Lung (tissue), 12 donors: ENCODE measurements around the gene TTC29. TPM values are rescaled to one million over a fixed set of nuclear protein-coding genes. Genes with fewer than 3 reads are reported as not detected.
"Not testable (repeated sequence)": the region's sequence is repeated elsewhere in the genome, so short reads cannot be mapped to it uniquely, and the experiment has no call there.

Experiments used
- ATAC-seq: fragments of 200-7000 bp; cut with Tn5 transposase; one replicate; pipeline ENCODE4 v1.9.1; 2020; ENCODE audit warnings: moderate number of reproducible peaks; ENCODE audit not compliant: insufficient read depth, low FRiP score
- DNase-seq, 3 donors: peaks; one replicate each; pipeline ENCODE4 v3.0.0-alpha.2; 2013 to 2017
- H3K27ac ChIP-seq, 2 donors: one replicate each; pipeline ENCODE4 v1.5.1; 2013; ENCODE audit warnings: mild to moderate bottlenecking in 2 of 2, moderate library complexity in 2 of 2, control low read depth in 1 of 2, inconsistent platforms in 1 of 2, low read depth in 1 of 2, low read length in 1 of 2
- H3K27me3 ChIP-seq, 3 donors: one replicate each; pipeline ENCODE4 v1.5.1; 2013; ENCODE audit warnings: low read length in 2 of 3; ENCODE audit not compliant: control insufficient read depth in 3 of 3, insufficient read depth in 3 of 3
- H3K36me3 ChIP-seq, 4 donors: one replicate each; pipeline ENCODE4 v1.5.1; 2013; ENCODE audit warnings: low read length in 4 of 4, mild to moderate bottlenecking in 1 of 4, moderate library complexity in 1 of 4; ENCODE audit not compliant: control insufficient read depth in 4 of 4, insufficient read depth in 4 of 4
- H3K4me1 ChIP-seq, 5 donors: one replicate each; pipeline ENCODE4 v1.5.1; 2013; ENCODE audit warnings: low read length in 5 of 5, mild to moderate bottlenecking in 2 of 5, moderate library complexity in 1 of 5; ENCODE audit not compliant: control insufficient read depth in 5 of 5, insufficient read depth in 5 of 5
- H3K4me3 ChIP-seq: one replicate; pipeline ENCODE4 v1.5.1; 2013; ENCODE audit warnings: mild to moderate bottlenecking, control low read depth, moderate library complexity
- H3K9ac ChIP-seq, 2 donors: one replicate each; pipeline ENCODE4 v1.5.1; 2013; ENCODE audit warnings: low read length in 2 of 2, control low read depth in 1 of 2; ENCODE audit not compliant: insufficient read depth in 1 of 2
- H3K9me3 ChIP-seq, 4 donors: one replicate each; pipeline ENCODE4 v1.5.1; 2013; ENCODE audit warnings: low read length in 3 of 4, mild to moderate bottlenecking in 1 of 4, moderate library complexity in 1 of 4; ENCODE audit not compliant: control insufficient read depth in 4 of 4, insufficient read depth in 3 of 4
- WGBS, 2 donors: extraction: QIAGEN DNeasy Blood & Tissue Kit; methylation state at CpG; one replicate each; pipeline ENCODE4 v1.1.7; 2013; 5-methylcytosine and 5-hydroxymethylcytosine counted together
- polyA plus RNA-seq, 2 donors: library from polyadenylated mRNA; stranded (reverse); fragments of 200-250 nt; gene quantifications; one replicate each; pipeline ENCODE4 v1.2.1, GENCODE V29; 2013
- total RNA-seq, 2 donors: library from RNA; depleted of rRNA in 1 of 2; stranded (reverse); fragments of >200 nt in 1 of 2; gene quantifications; one replicate each; pipeline ENCODE4 v1.2.1, GENCODE V29; 2014 to 2021
- TF ChIP-seq, protein P1 (sequence below): IDR thresholded peaks from 2 replicates; pipeline ENCODE4 v1.5.1; 2012; ENCODE audit warnings: mild to moderate bottlenecking; ENCODE audit errors: control extremely low read depth, extremely low read depth
- donor health status: control.
- donor health status: control.
- donor health status: Bipolar disorder and iron deficiency.
- donor health status: healthy.
- donor health status: DM: yes; HTN: yes; CAD: no.

The TTC29 gene
- total and polyA plus RNA-seq, 4 donors: 2.6 to 11.1 (median 7.2) TPM

DNA sequence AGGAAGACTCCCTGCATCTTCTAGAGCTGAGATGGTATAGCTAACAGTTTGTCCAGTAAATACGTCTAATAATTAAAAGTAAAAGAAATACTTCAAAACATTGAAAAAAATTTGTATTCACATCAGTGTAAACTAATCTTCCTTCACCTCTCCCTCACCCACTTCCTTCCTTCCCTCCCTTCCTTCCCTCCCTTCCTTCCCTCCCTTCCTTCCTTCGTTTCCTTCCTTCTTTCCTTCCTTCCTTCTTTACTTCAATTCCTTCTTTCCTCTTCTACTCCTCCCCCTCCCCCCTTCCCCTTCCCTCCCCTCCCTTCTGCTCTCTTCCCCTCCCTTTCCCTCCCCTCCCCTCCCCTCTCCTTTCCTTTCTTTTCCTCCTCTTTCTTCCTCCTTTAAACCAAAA lies 203.2 kb downstream of the TTC29 start:
- 67 to 69% methylated on average over 2 of the region's 2 CpGs for WGBS, 2 donors
- DNase-seq: peak in 1 of 3 donors; percentile 12
- Histone ChIP-seq H3K4me1 (no peaks in the 10 kb centered on the region), H3K27ac (no peak overlapping the region), H3K9me3 (peaks cover 0 to 3% (median 0%) of the 10 kb centered on the region in 4 donors), H3K4me3 (no peak overlapping the region), H3K9ac (no peak overlapping the region), H3K27me3 (no peaks in the 10 kb centered on the region), H3K36me3 (no peaks in the 10 kb centered on the region)
- no peak for ATAC-seq
- TF ChIP-seq, protein P1, sequence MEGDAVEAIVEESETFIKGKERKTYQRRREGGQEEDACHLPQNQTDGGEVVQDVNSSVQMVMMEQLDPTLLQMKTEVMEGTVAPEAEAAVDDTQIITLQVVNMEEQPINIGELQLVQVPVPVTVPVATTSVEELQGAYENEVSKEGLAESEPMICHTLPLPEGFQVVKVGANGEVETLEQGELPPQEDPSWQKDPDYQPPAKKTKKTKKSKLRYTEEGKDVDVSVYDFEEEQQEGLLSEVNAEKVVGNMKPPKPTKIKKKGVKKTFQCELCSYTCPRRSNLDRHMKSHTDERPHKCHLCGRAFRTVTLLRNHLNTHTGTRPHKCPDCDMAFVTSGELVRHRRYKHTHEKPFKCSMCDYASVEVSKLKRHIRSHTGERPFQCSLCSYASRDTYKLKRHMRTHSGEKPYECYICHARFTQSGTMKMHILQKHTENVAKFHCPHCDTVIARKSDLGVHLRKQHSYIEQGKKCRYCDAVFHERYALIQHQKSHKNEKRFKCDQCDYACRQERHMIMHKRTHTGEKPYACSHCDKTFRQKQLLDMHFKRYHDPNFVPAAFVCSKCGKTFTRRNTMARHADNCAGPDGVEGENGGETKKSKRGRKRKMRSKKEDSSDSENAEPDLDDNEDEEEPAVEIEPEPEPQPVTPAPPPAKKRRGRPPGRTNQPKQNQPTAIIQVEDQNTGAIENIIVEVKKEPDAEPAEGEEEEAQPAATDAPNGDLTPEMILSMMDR: no peak

DNA sequence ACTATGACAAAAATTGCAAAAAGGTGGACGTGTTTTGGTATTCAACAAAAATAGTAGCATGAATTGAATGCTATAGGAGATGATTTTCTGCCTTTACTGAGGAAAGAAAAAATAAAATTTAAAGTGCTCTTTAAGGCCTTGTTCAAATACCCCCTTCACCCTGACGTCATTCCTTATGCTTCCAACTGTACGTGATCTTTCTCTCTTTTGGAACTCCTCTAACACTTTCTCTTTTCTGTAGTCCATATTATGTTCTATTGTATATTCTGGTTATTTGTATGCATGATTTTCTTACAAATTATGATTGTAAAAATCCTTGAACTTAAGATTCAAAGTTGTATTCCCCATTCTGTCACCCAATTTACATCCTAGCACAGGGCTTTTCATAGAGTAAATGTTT lies 206.5 kb downstream of the TTC29 start:
- DNase-seq (peak in 1 of 3 donors; percentile 1), ATAC-seq (no peak)
- Histone ChIP-seq H3K9ac (no peak overlapping the region), H3K27ac (no peak overlapping the region), H3K4me3 (no peak overlapping the region), H3K9me3 (no peaks in the 10 kb centered on the region), H3K36me3 (no peaks in the 10 kb centered on the region), H3K27me3 (no peaks in the 10 kb centered on the region), H3K4me1 (no peaks in the 10 kb centered on the region)
- TF ChIP-seq, protein P1: no peak
- WGBS, 2 donors: 63 to 87% methylated on average over 3 of the region's 3 CpGs

DNA sequence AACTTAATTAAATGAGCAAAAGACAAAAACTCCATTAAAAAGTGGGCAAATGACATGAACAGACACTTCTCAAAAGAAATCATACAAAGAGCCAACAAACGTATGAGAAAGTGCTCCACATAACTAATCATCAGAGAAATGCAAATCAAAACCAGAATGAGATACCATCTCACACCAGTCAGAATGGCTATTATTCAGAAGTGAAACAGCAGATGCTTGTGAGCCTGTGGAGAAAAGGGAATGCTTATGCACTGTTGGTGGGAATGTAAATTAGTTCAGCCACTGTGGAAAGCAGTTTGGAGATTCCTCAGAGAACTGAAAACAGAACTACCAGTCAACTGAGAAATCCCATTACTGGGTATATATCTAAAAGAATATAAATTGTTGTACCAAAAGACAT lies 222.1 kb downstream of the TTC29 start:
- WGBS, 2 donors: 47 to 63% methylated on average over 1 of the region's 1 CpG
- H3K4me3 ChIP-seq, ATAC-seq, H3K9ac ChIP-seq, H3K27me3 ChIP-seq, H3K4me1 ChIP-seq, H3K36me3 ChIP-seq, H3K27ac ChIP-seq, H3K9me3 ChIP-seq, DNase-seq: not testable (repeated sequence)

DNA sequence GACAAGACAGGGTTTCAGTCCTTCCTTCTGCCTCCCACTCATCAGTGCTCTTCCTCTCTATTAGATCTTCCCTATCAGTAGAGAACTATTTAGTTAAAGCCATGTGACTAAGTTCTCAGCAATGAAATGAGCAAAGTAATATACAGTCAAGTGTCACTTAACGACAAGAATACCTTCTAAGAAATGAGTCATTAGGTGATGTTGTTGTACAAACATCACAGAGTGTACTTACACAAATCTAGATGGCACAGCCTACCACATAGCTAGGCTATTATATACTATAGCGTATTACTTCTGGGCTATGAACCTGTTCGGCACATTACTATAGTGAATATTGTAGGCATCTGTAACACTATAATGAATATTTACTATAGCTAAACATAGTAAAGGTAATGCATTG lies 235.7 kb downstream of the TTC29 start:
- H3K9me3 ChIP-seq: no peaks in the 10 kb centered on the region
- H3K27ac ChIP-seq: no peak overlapping the region
- no peaks in the 10 kb centered on the region for H3K36me3 ChIP-seq
- no peaks in the 10 kb centered on the region for H3K4me1 ChIP-seq
- no peak overlapping the region for H3K4me3 ChIP-seq
- H3K27me3 ChIP-seq: no peaks in the 10 kb centered on the region
- TF ChIP-seq, protein P1: no peak
- ATAC-seq (peak; percentile 69), DNase-seq (no peak)
- 64 to 85% methylated on average over 3 of the region's 3 CpGs for WGBS, 2 donors
- no peak overlapping the region for H3K9ac ChIP-seq
